HepG2 (cell line): ENCODE results near the gene ZER1. TPM values are rescaled to one million over a fixed set of nuclear protein-coding genes. Genes with fewer than 3 reads are reported as not detected.

Experiments
- ATF7 ChIP-seq, 2 experiments: fragments of 450-650 bp in 1 of 2; sonication (generic) in 1 of 2; formaldehyde crosslinking in 1 of 2; IDR thresholded peaks; 2 replicates each; pipeline versions ENCODE4 v1.4.0 to v1.6.1; 2016 to 2020; ENCODE audit warnings: antibody characterized with exemption in 1 of 2, mild to moderate bottlenecking in 1 of 2, missing genetic modification reagents in 1 of 2
- HOXD1 ChIP-seq: sonication (generic); formaldehyde crosslinking; IDR thresholded peaks from 2 replicates; pipeline ENCODE4 v1.5.0; 2020; ENCODE audit warnings: missing genetic modification reagents
- MED13 ChIP-seq: sonication (generic); formaldehyde crosslinking; IDR thresholded peaks from 2 replicates; pipeline ENCODE4 v1.5.0; 2020; ENCODE audit warnings: missing genetic modification reagents
- PITX1 ChIP-seq: sonication (generic); formaldehyde crosslinking; IDR thresholded peaks from 2 replicates; pipeline ENCODE4 v1.5.1; 2020; ENCODE audit warnings: mild to moderate bottlenecking, missing genetic modification reagents
- SAFB2 ChIP-seq: sonication (generic); formaldehyde crosslinking; IDR thresholded peaks from 2 replicates; pipeline ENCODE4 v1.5.1; 2020; ENCODE audit warnings: missing genetic modification reagents, low read depth, mild to moderate bottlenecking, borderline replicate concordance
- SMAD9 ChIP-seq: sonication (generic); formaldehyde crosslinking; IDR thresholded peaks from 2 replicates; pipeline ENCODE4 v1.5.1; 2020; ENCODE audit warnings: mild to moderate bottlenecking, missing genetic modification reagents
- SYNCRIP ChIP-seq: fragments of 200-400 bp; formaldehyde crosslinking; IDR thresholded peaks from 2 replicates; pipeline ENCODE4 v1.6.1; 2018; ENCODE audit warnings: mild to moderate bottlenecking, low read depth, low read length; ENCODE audit not compliant: insufficient read depth
- TRIM24 ChIP-seq: sonication (generic); formaldehyde crosslinking; IDR thresholded peaks from 2 replicates; pipeline ENCODE4 v1.8.0; 2022; ENCODE audit warnings: mild to moderate bottlenecking, missing genetic modification reagents
- ZBTB8A ChIP-seq: sonication (generic); formaldehyde crosslinking; IDR thresholded peaks from 2 replicates; pipeline ENCODE4 v1.4.0; 2020; ENCODE audit warnings: mild to moderate bottlenecking, low read depth, missing genetic modification reagents, borderline replicate concordance
- ZFP37 ChIP-seq: sonication (generic); formaldehyde crosslinking; IDR thresholded peaks from 2 replicates; pipeline ENCODE4 v1.4.0; 2020; ENCODE audit warnings: missing genetic modification reagents, borderline replicate concordance
- ZNF12 ChIP-seq: sonication (generic); formaldehyde crosslinking; IDR thresholded peaks from 2 replicates; pipeline ENCODE4 v1.5.0; 2020; ENCODE audit warnings: missing genetic modification reagents
- polyA plus RNA-seq, 8 experiments: library from polyadenylated mRNA; depleted of rRNA in 3 of 8; stranded (reverse) in 7 of 8; unstranded in 1 of 8; fragments of >200 nt; fragmentation: Illumina TruSeq in 4 of 8; extraction: Trizol in 4 of 8; gene quantifications; 2 replicates each; pipeline versions ENCODE4 v1.2.1 to v1.2.3, GENCODE V29; 2011 to 2016; ENCODE audit warnings: low read depth in 4 of 8, missing spikeins in 1 of 8, mixed read lengths in 1 of 8; ENCODE audit not compliant: insufficient read depth in 1 of 8
- total RNA-seq, 5 experiments: library from RNA; depleted of rRNA; stranded (reverse); fragments of >200 nt; fragmentation: Illumina TruSeq; extraction: Trizol; gene quantifications; 2 replicates each; pipeline ENCODE4 v1.2.3, GENCODE V29; 2016; ENCODE audit warnings: low read depth in 1 of 5
- TF ChIP-seq, protein P1 (sequence below): sonication (generic); formaldehyde crosslinking; IDR thresholded peaks from 2 replicates; pipeline ENCODE4 v1.8.0; 2022; ENCODE audit warnings: missing genetic modification reagents, mild to moderate bottlenecking, moderate library complexity, borderline replicate concordance
- TF ChIP-seq, protein P2 (sequence below), 2 experiments: sonication (generic) in 1 of 2; formaldehyde crosslinking in 1 of 2; IDR thresholded peaks; 2 replicates each; pipeline versions ENCODE4 v1.4.0 to v1.6.1; 2016 to 2020; ENCODE audit warnings: borderline replicate concordance in 1 of 2, low read depth in 1 of 2, mild to moderate bottlenecking in 1 of 2, missing genetic modification reagents in 1 of 2
- TF ChIP-seq, protein P3 (sequence below): sonication (generic); IDR thresholded peaks from 2 replicates; pipeline ENCODE4 v1.6.1; 2016; ENCODE audit warnings: low read depth, borderline replicate concordance
- TF ChIP-seq, protein P4 (sequence below), 2 experiments: IDR thresholded peaks; 2 replicates each; pipeline ENCODE4 v1.6.1; 2011 to 2012; ENCODE audit warnings: low read length in 2 of 2, borderline replicate concordance in 1 of 2, low read depth in 1 of 2, mild to moderate bottlenecking in 1 of 2, moderate library complexity in 1 of 2

ZER1 gene
- total and polyA plus RNA-seq, 2 of the 13 experiments (the other 11 are each of a cell fraction or from before 2014, with no cell fraction given), result 7.7 to 40.0 TPM

DNA sequence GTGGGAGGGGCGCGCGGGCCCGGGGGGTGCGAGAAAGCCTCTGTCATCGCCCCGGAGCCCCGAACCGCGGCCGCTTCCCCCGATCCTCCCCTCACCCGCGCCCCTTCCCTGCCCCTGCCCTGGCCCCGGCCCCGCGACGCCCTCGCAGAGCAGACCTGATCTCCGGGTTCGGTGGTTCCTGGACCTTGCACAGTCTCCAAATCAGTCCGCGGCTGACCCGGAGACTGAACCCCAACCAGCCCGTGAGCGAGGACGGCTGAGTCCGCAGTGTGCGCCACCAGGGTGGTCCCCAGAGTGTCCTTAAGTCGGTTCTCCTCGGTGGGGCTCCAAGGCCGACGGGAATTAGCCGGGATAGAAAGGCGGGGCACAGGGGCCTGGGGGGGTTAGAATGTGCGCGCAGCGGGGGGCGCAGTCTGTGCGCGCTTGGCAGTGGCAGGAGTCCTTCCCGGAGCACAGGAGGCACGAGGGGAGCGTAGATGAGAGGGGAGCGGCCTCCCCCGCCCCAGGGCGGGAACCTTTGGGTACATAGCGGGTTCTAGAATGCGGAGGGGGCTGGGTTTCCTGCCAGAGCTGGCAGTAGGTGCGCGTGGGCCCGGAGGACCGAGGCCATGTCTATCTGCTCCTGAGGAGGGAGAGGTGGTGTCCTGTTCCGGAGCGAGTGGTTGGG, 68.6 kb downstream of the ZER1 start (continued):
- TF ChIP-seq, protein P1, sequence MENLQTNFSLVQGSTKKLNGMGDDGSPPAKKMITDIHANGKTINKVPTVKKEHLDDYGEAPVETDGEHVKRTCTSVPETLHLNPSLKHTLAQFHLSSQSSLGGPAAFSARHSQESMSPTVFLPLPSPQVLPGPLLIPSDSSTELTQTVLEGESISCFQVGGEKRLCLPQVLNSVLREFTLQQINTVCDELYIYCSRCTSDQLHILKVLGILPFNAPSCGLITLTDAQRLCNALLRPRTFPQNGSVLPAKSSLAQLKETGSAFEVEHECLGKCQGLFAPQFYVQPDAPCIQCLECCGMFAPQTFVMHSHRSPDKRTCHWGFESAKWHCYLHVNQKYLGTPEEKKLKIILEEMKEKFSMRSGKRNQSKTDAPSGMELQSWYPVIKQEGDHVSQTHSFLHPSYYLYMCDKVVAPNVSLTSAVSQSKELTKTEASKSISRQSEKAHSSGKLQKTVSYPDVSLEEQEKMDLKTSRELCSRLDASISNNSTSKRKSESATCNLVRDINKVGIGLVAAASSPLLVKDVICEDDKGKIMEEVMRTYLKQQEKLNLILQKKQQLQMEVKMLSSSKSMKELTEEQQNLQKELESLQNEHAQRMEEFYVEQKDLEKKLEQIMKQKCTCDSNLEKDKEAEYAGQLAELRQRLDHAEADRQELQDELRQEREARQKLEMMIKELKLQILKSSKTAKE, result no peak
- no peak for TF ChIP-seq SAFB2
- no peak for TF ChIP-seq PITX1 (CRISPR knock-in tag)
- TF ChIP-seq MED13 (CRISPR knock-in tag), result no peak
- TF ChIP-seq ZNF12 (CRISPR knock-in tag), result no peak
- no peak for TF ChIP-seq HOXD1 (CRISPR knock-in tag)
- TF ChIP-seq, protein P2, sequence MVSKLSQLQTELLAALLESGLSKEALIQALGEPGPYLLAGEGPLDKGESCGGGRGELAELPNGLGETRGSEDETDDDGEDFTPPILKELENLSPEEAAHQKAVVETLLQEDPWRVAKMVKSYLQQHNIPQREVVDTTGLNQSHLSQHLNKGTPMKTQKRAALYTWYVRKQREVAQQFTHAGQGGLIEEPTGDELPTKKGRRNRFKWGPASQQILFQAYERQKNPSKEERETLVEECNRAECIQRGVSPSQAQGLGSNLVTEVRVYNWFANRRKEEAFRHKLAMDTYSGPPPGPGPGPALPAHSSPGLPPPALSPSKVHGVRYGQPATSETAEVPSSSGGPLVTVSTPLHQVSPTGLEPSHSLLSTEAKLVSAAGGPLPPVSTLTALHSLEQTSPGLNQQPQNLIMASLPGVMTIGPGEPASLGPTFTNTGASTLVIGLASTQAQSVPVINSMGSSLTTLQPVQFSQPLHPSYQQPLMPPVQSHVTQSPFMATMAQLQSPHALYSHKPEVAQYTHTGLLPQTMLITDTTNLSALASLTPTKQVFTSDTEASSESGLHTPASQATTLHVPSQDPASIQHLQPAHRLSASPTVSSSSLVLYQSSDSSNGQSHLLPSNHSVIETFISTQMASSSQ (IDR thresholded peaks at IDR 0.05; ENCODE audit: low read depth), result no peak
- TF ChIP-seq, protein P2 (CRISPR knock-in tag; IDR thresholded peaks at IDR 0.05; ENCODE audit: borderline replicate concordance), result no peak
- no peak for TF ChIP-seq SMAD9 (CRISPR knock-in tag)
- TF ChIP-seq, protein P3, sequence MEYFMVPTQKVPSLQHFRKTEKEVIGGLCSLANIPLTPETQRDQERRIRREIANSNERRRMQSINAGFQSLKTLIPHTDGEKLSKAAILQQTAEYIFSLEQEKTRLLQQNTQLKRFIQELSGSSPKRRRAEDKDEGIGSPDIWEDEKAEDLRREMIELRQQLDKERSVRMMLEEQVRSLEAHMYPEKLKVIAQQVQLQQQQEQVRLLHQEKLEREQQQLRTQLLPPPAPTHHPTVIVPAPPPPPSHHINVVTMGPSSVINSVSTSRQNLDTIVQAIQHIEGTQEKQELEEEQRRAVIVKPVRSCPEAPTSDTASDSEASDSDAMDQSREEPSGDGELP, result no peak
- TF ChIP-seq, protein P4, sequence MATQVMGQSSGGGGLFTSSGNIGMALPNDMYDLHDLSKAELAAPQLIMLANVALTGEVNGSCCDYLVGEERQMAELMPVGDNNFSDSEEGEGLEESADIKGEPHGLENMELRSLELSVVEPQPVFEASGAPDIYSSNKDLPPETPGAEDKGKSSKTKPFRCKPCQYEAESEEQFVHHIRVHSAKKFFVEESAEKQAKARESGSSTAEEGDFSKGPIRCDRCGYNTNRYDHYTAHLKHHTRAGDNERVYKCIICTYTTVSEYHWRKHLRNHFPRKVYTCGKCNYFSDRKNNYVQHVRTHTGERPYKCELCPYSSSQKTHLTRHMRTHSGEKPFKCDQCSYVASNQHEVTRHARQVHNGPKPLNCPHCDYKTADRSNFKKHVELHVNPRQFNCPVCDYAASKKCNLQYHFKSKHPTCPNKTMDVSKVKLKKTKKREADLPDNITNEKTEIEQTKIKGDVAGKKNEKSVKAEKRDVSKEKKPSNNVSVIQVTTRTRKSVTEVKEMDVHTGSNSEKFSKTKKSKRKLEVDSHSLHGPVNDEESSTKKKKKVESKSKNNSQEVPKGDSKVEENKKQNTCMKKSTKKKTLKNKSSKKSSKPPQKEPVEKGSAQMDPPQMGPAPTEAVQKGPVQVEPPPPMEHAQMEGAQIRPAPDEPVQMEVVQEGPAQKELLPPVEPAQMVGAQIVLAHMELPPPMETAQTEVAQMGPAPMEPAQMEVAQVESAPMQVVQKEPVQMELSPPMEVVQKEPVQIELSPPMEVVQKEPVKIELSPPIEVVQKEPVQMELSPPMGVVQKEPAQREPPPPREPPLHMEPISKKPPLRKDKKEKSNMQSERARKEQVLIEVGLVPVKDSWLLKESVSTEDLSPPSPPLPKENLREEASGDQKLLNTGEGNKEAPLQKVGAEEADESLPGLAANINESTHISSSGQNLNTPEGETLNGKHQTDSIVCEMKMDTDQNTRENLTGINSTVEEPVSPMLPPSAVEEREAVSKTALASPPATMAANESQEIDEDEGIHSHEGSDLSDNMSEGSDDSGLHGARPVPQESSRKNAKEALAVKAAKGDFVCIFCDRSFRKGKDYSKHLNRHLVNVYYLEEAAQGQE (IDR thresholded peaks at IDR 0.05; ENCODE audit: borderline replicate concordance in 1 of 2, low read depth in 1 of 2, low read length in 2 of 2), result no peak
- TF ChIP-seq ATF7 (IDR thresholded peaks at IDR 0.05), result no peak
- no peak for TF ChIP-seq ATF7 (CRISPR knock-in tag; IDR thresholded peaks at IDR 0.05)
- TF ChIP-seq ZFP37 (CRISPR knock-in tag), result no peak
- TF ChIP-seq ZBTB8A (CRISPR knock-in tag), result no peak
- no peak for TF ChIP-seq TRIM24 (CRISPR knock-in tag)
- no peak for TF ChIP-seq SYNCRIP
